T1000 (cell line): Measurements from ENCODE around the gene COMT.

ENCODE experiments used
- DNase-seq: peaks from one replicate; lab custom pipeline; 2025; ENCODE audit warnings: mixed read lengths; lab: John Stamatoyannopoulos, UW

Gene COMT

DNA sequence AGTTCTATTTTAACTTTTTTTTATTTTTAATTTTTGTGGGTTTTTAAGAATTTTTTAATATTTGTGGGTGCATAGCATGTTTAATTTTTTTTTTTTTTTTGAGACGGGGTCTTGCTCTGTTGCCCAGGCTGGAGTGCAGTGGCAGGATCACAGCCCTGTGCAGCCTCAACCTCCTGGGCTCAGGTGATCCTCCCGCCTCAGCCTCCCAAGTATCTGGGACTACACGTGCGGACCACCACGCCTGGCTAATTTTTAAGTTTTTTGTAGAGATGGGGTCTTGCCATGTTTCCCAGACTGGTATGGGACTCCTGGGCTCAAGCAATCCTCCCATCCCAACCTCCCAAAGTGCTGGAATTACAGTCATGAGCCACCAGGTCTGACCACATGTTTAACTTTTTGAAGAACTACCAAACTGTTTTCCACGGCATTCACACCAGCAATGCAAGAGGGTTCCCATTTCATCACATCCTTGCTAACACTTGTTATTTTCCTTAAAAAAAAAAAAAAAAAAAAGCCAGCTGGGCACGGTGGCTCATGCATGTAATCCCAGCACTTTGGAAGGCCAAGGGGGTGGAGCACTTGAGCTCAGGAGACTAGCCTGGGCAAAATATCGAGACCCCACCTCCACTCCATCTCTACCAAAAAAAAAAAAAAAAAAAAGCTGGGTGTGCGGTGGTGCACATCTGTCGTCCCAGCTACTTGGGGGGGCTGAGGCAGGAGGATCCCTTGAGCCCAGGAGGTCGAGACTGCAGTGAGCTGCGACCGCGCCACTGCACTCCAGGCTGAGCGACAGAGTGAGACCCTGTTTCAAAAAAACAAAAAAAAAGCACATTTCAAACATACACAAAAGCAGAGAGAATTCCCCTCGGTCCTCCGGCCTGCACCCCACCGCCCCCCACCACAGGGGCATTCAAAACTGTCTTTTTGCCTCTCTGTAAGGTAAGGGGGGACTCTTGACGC, 16.8 kb downstream of the COMT start:
- DNase-seq: no peak

DNA sequence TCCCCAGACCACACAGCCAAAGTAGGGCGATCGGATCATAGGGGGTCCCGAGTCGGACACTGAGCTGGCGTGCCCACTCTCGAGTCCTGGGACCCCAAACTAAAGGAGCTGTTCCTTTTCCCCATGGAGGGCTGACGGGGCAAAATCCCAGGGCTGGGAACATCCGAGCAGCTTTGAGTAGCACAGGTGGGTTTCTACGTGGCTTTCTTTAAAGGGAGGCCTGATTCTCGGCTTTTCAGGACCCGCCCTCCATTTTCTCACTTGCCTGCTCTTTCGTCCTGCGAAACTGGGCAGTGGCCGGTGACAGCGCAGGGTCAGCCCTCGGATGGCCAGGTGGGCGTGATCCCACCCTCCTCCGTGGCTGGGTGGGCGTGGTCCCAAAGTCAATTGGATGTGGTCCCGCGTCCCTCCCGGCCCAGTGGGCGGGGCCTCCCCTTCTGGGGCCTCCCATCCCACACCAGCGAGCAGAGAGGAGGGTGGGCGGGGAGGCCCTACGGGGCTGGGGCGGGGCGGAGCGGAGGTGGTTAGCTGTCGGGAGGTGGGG, 17.5 kb downstream of the COMT start:
- DNase-seq: no peak

DNA sequence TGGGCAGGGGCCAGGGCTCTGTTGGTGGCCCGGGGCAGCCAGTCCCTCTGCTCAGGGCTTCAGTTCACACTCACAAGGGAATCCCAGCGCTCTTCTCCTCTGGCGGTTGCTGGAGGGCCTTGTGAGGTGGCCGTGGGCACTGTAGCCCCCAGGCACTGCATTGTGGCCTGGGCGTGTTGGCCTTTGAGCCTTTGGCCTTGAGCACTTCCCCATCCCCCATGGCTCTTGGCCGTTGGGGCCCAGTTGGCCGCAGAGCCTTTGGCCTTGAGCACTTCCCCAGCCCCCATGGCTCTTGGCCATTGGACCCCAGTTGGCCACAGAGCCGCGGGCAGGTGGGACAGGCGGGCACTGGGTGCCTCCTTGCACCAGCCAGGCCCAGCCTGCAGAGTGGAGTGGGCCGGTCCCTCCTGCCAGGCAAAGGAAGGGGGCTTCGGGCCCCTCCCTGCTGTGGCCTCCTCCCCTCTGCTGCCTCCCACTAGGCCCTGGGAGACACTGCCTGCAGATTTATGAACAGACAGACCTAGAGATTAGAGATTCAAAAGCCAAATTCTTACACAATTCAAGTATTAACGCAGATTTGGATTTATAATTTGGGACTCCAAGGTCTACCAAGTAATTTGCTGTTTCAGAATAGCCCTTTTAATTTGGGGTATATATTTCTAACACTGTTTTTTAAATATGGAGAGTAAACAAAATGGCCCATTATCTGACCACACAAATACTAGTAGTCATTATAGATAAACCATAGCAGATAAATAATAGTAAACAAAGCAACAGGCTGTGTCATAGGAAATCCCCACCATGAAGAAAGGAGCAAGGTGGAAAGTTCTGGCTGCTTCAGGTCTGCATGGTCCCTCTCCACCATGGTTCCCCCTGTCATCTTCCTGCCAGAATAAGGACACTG, 18.3 kb downstream of the COMT start:
- DNase-seq: no peak

DNA sequence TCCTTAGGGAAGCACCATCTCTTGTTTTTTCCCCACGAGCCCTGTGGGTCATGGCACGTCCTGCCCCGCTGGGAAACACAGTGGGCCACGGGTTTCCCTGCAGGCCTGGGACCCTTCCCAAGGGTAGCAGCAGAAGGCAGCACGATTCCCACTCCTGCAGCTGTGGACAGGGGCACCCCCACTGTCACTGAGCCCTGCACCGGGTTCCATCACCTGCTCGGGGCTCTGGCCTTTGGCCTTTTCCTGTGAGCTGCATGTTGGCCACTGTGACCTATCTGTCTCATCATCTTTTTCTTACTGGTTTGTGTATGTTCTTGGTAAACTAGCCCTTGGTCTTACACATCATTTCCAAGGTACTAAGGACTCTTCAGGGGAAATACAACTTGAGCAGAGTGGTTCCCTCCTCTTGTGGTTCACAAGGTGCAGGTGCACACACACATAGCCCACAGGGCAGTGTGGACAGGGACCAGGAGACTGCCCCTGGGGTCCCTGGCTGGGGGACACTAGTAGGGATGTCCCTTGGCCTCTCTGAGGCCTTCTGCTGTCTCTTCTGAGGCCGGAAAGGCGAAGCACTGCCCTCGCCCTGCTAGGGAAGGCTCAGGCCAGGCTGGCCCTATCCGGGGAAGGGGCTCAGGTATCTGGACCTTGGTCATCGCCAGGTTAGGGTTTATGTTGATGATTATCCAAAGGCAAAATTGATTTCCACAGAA, 19.1 kb downstream of the COMT start:
- DNase-seq: no peak

DNA sequence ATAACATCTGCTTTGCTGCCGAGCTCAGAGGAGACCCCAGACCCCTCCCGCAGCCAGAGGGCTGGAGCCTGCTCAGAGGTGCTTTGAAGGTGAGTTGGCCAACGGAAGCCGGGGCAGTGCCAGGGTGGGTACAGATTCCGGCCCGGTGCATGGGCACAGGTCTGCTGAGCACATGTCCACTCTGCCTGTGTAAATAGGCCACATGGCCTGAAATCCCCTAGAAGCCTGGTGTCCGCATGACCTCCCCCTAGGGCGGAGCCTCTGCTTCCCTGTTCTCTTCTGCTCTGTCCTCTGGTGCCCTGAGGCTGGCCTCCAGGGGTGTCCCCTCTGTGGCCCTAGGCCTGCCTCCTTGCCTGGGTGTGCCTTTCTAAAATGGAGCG, 19.6 kb downstream of the COMT start:
- no peak for DNase-seq

DNA sequence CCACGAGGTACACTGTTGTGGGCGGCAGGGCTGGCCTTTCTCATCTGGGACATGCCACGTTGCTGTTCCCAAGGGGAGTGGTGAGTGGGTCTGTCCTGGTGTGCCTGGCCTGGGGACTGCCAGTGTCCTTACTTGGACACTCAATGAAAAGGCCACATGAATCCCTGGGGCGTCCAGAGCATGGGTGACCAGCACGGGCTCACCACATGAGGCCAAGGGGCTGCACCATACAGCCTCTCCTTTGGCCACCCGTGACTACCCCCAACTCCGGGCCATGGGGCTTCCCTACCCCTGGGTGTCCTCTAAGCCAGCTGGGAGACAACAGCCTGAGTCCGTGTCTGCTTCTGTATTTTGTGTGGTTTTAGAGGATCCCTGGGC, 20.3 kb downstream of the COMT start:
- no peak for DNase-seq

DNA sequence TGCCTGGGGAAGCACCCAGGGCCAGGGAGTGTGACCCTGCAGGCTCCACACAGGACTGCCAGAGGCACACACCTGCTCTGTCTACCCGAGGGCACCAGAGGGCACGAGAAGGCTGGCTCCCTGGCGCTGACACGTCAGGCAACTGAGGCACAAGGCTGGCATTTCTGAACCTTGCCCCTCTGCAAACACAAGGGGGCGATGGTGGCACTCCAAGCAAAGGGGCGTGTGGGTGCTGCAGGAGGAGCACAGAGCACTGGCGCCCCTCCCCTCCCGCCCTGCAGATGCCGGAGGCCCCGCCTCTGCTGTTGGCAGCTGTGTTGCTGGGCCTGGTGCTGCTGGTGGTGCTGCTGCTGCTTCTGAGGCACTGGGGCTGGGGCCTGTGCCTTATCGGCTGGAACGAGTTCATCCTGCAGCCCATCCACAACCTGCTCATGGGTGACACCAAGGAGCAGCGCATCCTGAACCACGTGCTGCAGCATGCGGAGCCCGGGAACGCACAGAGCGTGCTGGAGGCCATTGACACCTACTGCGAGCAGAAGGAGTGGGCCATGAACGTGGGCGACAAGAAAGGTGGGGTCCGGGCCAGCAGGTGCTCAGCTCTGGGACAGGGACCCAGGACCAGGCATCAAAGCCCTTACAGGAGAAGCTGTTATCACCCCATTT, 20.8 kb downstream of the COMT start:
- DNase-seq: peak; percentile 61

DNA sequence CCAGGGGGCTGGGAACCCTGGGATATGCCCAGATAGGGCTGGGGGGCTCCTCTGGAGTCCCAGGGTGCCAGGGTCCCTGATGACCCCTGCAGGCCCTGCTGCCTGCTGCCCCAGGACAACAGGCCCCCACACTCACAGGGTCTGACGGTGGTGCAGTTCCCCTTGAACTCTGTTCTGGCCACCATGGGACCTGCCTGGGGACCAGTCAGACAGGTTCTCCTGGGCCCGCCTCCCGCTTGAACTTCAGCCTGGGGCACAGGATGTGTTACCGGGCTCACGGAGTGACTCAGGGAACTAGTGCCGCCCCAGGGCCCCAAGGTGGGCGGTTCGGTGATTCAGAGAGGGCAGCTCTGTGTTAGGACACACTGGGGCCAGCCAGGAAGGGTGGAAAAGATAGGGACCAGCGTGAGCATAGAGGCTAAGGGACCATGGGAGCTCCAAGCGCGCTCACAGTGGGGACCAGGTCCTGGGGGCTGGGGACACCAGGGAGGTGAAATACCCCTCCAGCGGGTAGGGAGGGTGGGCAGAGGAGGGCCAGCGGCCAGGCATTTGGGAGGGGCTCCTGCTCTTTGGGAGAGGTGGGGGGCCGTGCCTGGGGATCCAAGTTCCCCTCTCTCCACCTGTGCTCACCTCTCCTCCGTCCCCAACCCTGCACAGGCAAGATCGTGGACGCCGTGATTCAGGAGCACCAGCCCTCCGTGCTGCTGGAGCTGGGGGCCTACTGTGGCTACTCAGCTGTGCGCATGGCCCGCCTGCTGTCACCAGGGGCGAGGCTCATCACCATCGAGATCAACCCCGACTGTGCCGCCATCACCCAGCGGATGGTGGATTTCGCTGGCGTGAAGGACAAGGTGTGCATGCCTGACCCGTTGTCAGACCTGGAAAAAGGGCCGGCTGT, 21.6 kb downstream of the COMT start:
- DNase-seq: peak; percentile 61

DNA sequence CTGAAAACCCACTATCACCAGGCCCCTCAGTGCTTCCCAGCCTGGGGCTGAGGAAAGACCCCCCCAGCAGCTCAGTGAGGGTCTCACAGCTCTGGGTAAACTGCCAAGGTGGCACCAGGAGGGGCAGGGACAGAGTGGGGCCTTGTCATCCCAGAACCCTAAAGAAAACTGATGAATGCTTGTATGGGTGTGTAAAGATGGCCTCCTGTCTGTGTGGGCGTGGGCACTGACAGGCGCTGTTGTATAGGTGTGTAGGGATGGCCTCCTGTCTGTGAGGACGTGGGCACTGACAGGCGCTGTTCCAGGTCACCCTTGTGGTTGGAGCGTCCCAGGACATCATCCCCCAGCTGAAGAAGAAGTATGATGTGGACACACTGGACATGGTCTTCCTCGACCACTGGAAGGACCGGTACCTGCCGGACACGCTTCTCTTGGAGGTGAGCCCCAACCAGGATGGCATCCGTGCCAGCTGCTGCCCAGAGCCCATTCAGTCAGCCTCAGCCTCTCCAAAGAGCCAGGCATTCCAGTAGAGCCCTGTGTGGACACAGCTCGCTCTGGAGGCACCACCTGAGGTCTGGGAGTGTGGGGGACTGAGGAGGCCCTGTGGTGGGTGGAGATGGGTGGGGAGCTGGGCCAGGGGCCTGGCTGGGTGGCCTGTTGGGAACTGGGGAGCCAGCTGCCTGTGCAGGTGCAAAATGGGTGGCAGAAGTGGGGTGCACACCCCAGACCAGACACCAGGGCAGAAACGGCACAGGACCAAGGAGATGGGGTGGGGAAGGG, 22.5 kb downstream of the COMT start:
- DNase-seq: no peak

DNA sequence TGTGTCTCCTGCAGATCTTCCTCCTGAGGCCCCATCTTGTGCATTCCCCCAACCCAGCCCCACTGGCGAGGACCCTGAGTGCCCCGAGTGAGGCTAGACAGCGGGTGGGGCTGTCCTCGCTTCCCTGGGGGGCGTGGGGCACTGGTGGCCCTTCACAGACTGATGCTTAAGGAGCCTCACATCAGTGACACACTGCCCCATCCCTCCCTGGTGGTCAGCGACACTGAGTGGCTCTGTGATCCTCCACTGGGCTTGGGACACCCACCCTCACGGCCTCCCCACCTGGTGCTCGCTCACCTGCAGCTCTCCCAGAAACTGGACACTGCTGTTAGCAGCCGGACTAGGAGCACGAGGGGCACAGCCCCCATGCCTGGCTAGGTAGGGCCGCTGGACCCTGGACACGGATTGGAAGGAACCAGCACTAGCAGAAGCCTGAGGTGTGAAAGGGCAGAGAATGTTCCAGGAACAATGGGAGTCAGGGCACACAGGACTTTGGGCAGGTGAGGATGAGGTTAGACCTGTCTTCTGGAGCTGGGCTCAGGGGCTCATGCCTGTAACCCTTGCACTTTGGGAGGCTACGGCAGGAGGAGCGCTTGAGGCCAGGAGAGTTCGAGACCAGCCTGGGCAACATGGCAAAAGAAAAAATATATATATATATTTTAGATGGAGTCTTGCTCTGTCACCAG, 23.3 kb downstream of the COMT start:
- no peak for DNase-seq

DNA sequence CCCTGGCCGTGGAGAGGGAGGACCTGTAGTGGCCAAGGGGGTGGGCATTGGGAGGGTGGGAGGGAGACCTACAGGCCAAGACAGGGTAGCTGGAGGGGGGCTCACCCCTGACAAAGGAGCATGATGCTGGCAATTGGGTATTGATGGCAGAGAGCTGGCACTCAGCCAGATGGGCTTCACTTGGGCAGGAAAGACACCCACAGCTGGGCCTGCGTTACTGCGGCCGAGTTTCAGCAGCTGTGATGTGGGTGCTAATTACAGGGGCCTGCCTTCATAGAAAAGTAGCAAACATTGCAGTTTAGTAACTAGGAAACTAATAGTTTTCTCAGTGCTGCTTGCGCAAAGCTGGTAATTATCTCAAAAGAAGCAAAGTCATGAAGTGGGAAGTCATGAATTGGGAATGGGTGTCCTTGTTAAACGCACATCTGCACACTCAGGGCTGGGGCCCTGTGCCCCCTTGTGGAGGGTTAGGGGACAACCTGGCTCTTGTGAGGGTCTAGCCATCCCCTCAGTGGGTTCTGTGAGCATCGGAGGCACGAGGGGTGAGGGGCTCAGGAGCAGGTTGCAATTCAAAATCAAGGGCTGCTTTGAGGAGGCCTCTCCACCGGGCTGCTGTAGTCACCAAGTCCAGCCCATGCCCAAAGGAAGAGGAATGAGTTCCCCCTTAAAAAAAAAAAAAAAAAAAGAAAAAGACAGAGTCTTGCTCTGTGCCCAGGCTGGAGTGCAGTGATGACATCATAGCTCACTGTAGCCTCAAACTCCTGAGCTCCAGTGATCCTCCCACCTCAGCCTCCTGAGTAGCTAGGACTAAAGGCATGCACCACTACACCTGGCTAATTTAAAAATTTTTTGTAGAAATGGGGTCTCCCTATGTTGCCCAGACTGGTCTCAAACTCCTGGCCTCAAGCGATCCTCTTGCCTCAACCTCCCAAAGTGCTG, 24.5 kb downstream of the COMT start:
- DNase-seq: no peak

DNA sequence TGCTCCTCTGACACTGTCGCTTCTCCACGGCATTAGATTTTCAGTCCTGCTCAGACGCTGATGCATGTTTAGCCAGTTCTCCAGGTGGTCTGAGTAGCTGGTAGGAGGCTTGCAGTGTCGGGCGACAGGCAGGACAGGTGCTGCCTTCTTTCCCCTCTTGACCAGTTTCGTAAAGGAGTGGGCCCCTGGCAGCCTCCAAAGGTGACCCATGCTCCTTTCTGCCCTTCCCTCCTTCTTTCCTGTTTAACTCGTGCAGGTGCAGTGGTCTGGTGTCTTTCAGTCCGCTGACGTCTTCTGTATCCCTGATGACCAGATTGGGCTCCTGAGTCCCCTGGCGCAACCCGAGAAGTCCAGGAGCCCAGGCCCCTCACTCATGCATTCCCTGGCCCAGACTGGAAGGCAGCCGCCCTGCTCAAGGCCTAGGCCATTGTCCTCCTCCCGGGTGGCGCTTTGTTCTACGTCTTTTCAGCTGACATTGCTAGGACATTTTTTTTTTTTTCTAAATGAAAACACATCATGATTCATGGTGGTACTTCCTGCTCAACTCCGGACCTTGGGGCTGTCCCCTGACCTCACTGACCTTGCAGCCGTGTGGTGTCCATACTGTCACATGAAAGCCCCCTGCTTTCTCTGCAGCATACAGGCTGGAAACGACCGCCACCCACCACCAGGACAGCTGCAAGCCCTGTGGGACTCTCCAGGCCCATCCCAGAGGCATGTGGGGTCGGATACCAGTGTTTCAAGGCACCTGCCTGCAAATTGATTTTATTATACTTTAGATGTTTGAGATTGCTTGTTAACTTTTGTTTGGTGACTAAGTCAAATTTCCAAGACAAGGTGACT, 25.6 kb downstream of the COMT start:
- DNase-seq: no peak

DNA sequence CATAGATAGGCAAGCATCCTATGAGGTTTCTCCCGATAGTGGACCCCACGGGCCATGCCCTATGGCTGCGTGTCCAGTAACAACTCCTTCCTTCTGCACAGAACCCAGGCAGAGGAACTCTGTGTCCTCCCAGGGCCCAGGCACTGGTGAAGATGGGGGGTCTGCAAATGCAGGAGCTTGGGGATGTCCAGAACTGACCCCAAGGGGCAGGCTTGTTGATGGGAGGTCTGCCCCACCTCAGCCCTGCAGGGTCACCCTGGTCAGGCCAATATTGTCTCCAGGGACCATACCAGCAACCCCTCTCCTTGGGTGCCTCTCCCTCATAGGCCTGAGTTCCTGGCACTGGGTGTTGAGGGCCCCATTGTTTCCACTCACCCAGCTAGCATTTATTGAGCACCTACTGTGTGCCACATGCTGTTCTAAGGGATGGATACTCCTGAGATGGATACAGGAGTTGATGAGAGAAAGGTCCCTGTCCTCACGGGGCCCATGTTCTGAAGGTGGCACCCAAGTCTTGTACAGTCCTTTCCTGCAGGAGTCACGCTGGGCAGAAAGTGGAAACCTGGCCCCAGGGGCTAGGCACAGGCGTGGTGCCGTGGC, 26.4 kb downstream of the COMT start:
- no peak for DNase-seq

DNA sequence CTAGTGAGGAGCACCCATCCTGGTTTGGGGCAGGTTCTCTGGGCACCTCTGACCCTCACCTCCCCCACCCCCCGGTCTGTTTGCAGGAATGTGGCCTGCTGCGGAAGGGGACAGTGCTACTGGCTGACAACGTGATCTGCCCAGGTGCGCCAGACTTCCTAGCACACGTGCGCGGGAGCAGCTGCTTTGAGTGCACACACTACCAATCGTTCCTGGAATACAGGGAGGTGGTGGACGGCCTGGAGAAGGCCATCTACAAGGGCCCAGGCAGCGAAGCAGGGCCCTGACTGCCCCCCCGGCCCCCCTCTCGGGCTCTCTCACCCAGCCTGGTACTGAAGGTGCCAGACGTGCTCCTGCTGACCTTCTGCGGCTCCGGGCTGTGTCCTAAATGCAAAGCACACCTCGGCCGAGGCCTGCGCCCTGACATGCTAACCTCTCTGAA, 26.9 kb downstream of the COMT start:
- DNase-seq: no peak

DNA sequence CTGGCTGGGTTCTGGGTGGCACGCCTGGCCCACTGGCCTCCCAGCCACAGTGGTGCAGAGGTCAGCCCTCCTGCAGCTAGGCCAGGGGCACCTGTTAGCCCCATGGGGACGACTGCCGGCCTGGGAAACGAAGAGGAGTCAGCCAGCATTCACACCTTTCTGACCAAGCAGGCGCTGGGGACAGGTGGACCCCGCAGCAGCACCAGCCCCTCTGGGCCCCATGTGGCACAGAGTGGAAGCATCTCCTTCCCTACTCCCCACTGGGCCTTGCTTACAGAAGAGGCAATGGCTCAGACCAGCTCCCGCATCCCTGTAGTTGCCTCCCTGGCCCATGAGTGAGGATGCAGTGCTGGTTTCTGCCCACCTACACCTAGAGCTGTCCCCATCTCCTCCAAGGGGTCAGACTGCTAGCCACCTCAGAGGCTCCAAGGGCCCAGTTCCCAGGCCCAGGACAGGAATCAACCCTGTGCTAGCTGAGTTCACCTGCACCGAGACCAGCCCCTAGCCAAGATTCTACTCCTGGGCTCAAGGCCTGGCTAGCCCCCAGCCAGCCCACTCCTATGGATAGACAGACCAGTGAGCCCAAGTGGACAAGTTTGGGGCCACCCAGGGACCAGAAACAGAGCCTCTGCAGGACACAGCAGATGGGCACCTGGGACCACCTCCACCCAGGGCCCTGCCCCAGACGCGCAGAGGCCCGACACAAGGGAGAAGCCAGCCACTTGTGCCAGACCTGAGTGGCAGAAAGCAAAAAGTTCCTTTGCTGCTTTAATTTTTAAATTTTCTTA, 27.8 kb downstream of the COMT start:
- no peak for DNase-seq

DNA sequence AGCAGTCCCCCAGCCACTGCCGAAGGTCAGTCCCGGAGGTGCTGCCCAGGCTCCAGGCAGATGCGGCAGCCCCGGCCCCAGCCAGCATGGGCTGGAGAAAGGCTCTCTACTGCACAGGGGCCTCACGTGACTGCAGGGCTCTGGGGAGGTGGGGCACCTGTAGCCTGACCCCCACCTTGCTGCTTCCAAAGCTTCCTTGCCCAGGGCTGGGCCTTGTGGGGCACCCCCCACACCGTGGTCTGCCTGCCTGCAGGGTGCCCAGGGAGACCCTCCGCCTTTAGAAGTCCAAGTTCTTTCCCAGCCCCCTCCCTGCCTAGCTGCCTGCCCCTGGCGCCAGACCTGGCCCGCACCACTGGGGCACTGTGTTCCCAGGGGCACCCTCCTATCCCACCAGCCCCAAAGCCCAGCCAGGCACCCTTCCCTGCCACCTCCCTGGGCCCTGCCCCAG, 28.5 kb downstream of the COMT start:
- DNase-seq: no peak
